DOHH2 (cell line): ENCODE results near the gene PYCR2.

Experiments
- CTCF ChIP-seq: fragments of 200-600 bp; sonication (generic); IDR thresholded peaks from one replicate; pipeline ENCODE4 v1.5.1; 2014; ENCODE audit warnings: antibody characterized with exemption, mild to moderate bottlenecking, low read depth, low read length; ENCODE audit not compliant: poor library complexity, severe bottlenecking
- EZH2phosphoT487 ChIP-seq: fragments of 200-600 bp; sonication (generic); IDR thresholded peaks from 2 replicates; pipeline ENCODE4 v1.6.1; 2017; ENCODE audit warnings: borderline replicate concordance, mild to moderate bottlenecking, antibody characterized with exemption, low read length, moderate library complexity, mixed read lengths

- TF ChIP-seq CTCF (no peak), EZH2phosphoT487 (no peak)
These were observed 33.5 kb downstream of the PYCR2 start for GRCh38 chr1:225890346-225891228.
